ENCODE data around the gene XIRP1.

The XIRP1 gene

GRCh38 chr3:39149059-39149455, 43.3 kb downstream of the XIRP1 start:
- no peak for DNase-seq (ENCODE audit: low read depth)
- no peak for TF ChIP-seq CTCF (IDR thresholded peaks at IDR 0.05; ENCODE audit: control insufficient read depth, extremely low read depth, insufficient read depth)
- H3K4me3 ChIP-seq (ENCODE audit: low read depth, low read length), result no peak overlapping the region

GRCh38 chr3:39148435-39149058, 43.8 kb downstream of the XIRP1 start:
- H3K4me3 ChIP-seq (ENCODE audit: low read depth, low read length), result no peak overlapping the region
- no peak for TF ChIP-seq CTCF (IDR thresholded peaks at IDR 0.05; ENCODE audit: control insufficient read depth, extremely low read depth, insufficient read depth)
- DNase-seq (ENCODE audit: low read depth), result no peak

GRCh38 chr3:39147711-39148434, 44.5 kb downstream of the XIRP1 start:
- H3K4me3 ChIP-seq (ENCODE audit: low read depth, low read length), result no peak overlapping the region
- no peak for DNase-seq (ENCODE audit: low read depth)

GRCh38 chr3:39146611-39147591, 45.5 kb downstream of the XIRP1 start:
- TF ChIP-seq CTCF (IDR thresholded peaks at IDR 0.05; ENCODE audit: control insufficient read depth, extremely low read depth, insufficient read depth), result no peak
- H3K4me3 ChIP-seq (ENCODE audit: low read depth, low read length), result no peak overlapping the region
- DNase-seq (ENCODE audit: low read depth), result no peak

More at GRCh38 chr3:39147711-39148434, 44.5 kb downstream of the XIRP1 start:
- TF ChIP-seq CTCF (IDR thresholded peaks at IDR 0.05; ENCODE audit: control insufficient read depth, extremely low read depth, insufficient read depth), result no peak

GRCh38 chr3:39146083-39146501, 46.3 kb downstream of the XIRP1 start:
- no peak for TF ChIP-seq CTCF (IDR thresholded peaks at IDR 0.05; ENCODE audit: control insufficient read depth, extremely low read depth, insufficient read depth)
- DNase-seq (ENCODE audit: low read depth), result no peak
- no peak overlapping the region for H3K4me3 ChIP-seq (ENCODE audit: low read depth, low read length)

- TF ChIP-seq CTCF (IDR thresholded peaks at IDR 0.05; ENCODE audit: control insufficient read depth, extremely low read depth, insufficient read depth), result no peak
Measured at GRCh38 chr3:39144748-39145380, 47.5 kb downstream of the XIRP1 start.

More at GRCh38 chr3:39144748-39145380, 47.5 kb downstream of the XIRP1 start:
- H3K4me3 ChIP-seq (ENCODE audit: low read depth, low read length), result no peak overlapping the region
- DNase-seq (ENCODE audit: low read depth), result no peak
